ENCODE data around the gene RTL3.

RTL3 gene

DNA sequence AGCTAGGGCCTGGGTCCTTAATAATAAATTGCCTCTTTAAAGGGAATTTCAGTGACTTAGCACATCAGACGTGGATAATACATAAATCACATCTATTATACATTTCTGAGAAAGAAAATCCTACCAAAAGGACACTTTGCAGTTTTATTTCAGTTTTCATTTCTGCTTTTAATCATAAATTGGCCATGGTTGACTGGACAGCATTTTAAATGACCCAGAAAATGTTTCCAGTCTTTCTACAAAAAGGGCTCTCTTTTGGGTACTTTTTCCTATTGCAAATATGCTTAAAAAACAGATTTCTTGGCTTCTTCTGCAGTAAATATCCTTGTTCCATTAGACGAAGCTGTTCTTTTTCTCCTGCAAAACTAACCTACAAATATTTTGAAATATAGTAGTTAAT, 46.9 kb upstream of the RTL3 start:
- Histone ChIP-seq H3K9ac (ENCODE audit: low read depth, low read length) (no peak overlapping the region), H3K36me3 (ENCODE audit: insufficient read depth, low read length) (no peaks in the 10 kb centered on the region), H3K4me1 (ENCODE audit: insufficient read depth, low read length) (peaks cover 3% of the 10 kb centered on the region; the same call in 1 of the 2 replicates), H3K27ac (ENCODE audit: low read length) (no peak overlapping the region), H3K9me3 (ENCODE audit: insufficient read depth, low read length, severe bottlenecking) (no peaks in the 10 kb centered on the region), H3K79me2 (ENCODE audit: insufficient read depth, low read length) (no peaks in the 10 kb centered on the region), H3K27me3 (ENCODE audit: insufficient read depth, low read length, poor library complexity) (no peaks in the 10 kb centered on the region), H4K20me1 (ENCODE audit: insufficient read depth, low read length) (no peaks in the 10 kb centered on the region), H3K4me3 (ENCODE audit: low read depth in 1 of 2, low read length in 2 of 2) (no peak overlapping the region), H2AFZ (ENCODE audit: low read depth, low read length) (no peak overlapping the region), H3K4me2 (ENCODE audit: insufficient read depth, low read length) (no peak overlapping the region)
- DNase-seq (no peak), ATAC-seq (ENCODE audit: insufficient read depth, low read depth) (no peak)
- TF ChIP-seq, protein P1, sequence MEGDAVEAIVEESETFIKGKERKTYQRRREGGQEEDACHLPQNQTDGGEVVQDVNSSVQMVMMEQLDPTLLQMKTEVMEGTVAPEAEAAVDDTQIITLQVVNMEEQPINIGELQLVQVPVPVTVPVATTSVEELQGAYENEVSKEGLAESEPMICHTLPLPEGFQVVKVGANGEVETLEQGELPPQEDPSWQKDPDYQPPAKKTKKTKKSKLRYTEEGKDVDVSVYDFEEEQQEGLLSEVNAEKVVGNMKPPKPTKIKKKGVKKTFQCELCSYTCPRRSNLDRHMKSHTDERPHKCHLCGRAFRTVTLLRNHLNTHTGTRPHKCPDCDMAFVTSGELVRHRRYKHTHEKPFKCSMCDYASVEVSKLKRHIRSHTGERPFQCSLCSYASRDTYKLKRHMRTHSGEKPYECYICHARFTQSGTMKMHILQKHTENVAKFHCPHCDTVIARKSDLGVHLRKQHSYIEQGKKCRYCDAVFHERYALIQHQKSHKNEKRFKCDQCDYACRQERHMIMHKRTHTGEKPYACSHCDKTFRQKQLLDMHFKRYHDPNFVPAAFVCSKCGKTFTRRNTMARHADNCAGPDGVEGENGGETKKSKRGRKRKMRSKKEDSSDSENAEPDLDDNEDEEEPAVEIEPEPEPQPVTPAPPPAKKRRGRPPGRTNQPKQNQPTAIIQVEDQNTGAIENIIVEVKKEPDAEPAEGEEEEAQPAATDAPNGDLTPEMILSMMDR (IDR thresholded peaks at IDR 0.05; ENCODE audit: borderline replicate concordance, extremely low read depth, low read length, poor library complexity, severe bottlenecking), result no peak
- TF ChIP-seq EZH2 (IDR thresholded peaks at IDR 0.05; ENCODE audit: borderline replicate concordance, low read depth, low read length, severe bottlenecking), result no peak

DNA sequence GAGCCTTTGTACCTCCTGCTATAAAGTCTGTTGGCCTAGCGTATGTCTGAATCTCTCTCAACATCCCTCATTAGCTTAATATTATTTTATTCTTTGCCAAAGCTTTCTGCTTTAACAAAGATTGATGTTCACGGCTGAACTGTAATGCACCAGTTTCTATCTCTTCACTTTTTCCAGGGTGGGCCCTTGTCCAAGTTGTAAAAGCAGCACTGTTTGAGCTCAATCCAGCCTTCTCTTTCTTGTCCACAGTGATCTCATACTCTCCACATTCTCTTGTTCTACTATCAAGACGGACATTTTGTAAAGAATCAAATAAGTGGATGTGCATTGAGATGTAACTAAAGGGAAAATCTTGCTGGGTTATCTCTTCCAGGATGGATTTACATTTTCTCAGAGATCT, 34.4 kb upstream of the RTL3 start:
- TF ChIP-seq, protein P1 (IDR thresholded peaks at IDR 0.05; ENCODE audit: borderline replicate concordance, extremely low read depth, low read length, poor library complexity, severe bottlenecking), result no peak
- no peak for TF ChIP-seq EZH2 (IDR thresholded peaks at IDR 0.05; ENCODE audit: borderline replicate concordance, low read depth, low read length, severe bottlenecking)
- Histone ChIP-seq H3K27me3 (ENCODE audit: insufficient read depth, low read length, poor library complexity) (no peaks in the 10 kb centered on the region), H3K9ac (ENCODE audit: low read depth, low read length) (no peak overlapping the region), H4K20me1 (ENCODE audit: insufficient read depth, low read length) (no peaks in the 10 kb centered on the region), H3K4me2 (ENCODE audit: insufficient read depth, low read length) (no peak overlapping the region), H3K27ac (ENCODE audit: low read length) (no peak overlapping the region), H3K36me3 (ENCODE audit: insufficient read depth, low read length) (no peaks in the 10 kb centered on the region), H3K4me1 (ENCODE audit: insufficient read depth, low read length) (no peaks in the 10 kb centered on the region), H3K9me3 (ENCODE audit: insufficient read depth, low read length, severe bottlenecking) (no peaks in the 10 kb centered on the region), H3K79me2 (ENCODE audit: insufficient read depth, low read length) (no peaks in the 10 kb centered on the region), H2AFZ (ENCODE audit: low read depth, low read length) (no peak overlapping the region), H3K4me3 (ENCODE audit: low read depth in 1 of 2, low read length in 2 of 2) (no peak overlapping the region)
- no peak for DNase-seq
- no peak for ATAC-seq (ENCODE audit: insufficient read depth, low read depth)

DNA sequence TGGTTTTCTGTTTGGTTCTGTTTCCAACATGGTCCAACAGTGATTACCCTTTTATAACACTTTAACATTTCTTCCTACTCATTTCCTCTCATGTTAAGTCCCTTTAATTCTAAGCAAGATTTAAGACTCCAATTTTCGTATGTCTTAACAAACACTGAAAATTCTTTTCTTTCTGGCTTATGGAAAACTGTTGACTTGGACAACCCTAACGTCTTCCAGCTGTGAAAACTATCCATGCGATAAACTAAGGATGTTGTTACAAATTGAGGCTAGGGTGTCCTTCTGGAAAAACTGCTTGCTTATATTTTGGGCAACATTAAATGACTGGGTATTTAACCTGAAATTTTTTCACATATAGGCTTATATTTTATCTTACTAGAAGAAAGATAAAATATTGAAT, 33.9 kb upstream of the RTL3 start:
- H3K36me3 ChIP-seq (ENCODE audit: insufficient read depth, low read length), result no peaks in the 10 kb centered on the region
- no peak overlapping the region for H3K4me3 ChIP-seq (ENCODE audit: low read depth in 1 of 2, low read length in 2 of 2)
- TF ChIP-seq EZH2 (IDR thresholded peaks at IDR 0.05; ENCODE audit: borderline replicate concordance, low read depth, low read length, severe bottlenecking), result no peak
- TF ChIP-seq, protein P1 (IDR thresholded peaks at IDR 0.05; ENCODE audit: borderline replicate concordance, extremely low read depth, low read length, poor library complexity, severe bottlenecking), result no peak
- no peak for ATAC-seq (ENCODE audit: insufficient read depth, low read depth)
- H2AFZ ChIP-seq (ENCODE audit: low read depth, low read length), result no peak overlapping the region
- H4K20me1 ChIP-seq (ENCODE audit: insufficient read depth, low read length), result no peaks in the 10 kb centered on the region
- H3K79me2 ChIP-seq (ENCODE audit: insufficient read depth, low read length), result no peaks in the 10 kb centered on the region
- H3K27ac ChIP-seq (ENCODE audit: low read length), result no peak overlapping the region
- H3K4me1 ChIP-seq (ENCODE audit: insufficient read depth, low read length), result no peaks in the 10 kb centered on the region
- DNase-seq, result no peak
- no peak overlapping the region for H3K9ac ChIP-seq (ENCODE audit: low read depth, low read length)
- no peaks in the 10 kb centered on the region for H3K27me3 ChIP-seq (ENCODE audit: insufficient read depth, low read length, poor library complexity)
- no peak overlapping the region for H3K4me2 ChIP-seq (ENCODE audit: insufficient read depth, low read length)
- no peaks in the 10 kb centered on the region for H3K9me3 ChIP-seq (ENCODE audit: insufficient read depth, low read length, severe bottlenecking)

- TF ChIP-seq, protein P1 (IDR thresholded peaks at IDR 0.05; ENCODE audit: borderline replicate concordance, extremely low read depth, low read length, poor library complexity, severe bottlenecking), result no peak
- TF ChIP-seq EZH2 (IDR thresholded peaks at IDR 0.05; ENCODE audit: borderline replicate concordance, low read depth, low read length, severe bottlenecking), result no peak
- DNase-seq, result no peak
Observed at GRCh38 chrX:78687586-78687985, 28.5 kb upstream of the RTL3 start.

More at GRCh38 chrX:78687586-78687985, 28.5 kb upstream of the RTL3 start:
- Histone ChIP-seq H3K27ac (ENCODE audit: low read length) (no peak overlapping the region), H3K36me3 (ENCODE audit: insufficient read depth, low read length) (no peaks in the 10 kb centered on the region), H3K4me3 (ENCODE audit: low read depth in 1 of 2, low read length in 2 of 2) (no peak overlapping the region), H3K4me2 (ENCODE audit: insufficient read depth, low read length) (no peak overlapping the region), H4K20me1 (ENCODE audit: insufficient read depth, low read length) (no peaks in the 10 kb centered on the region), H3K79me2 (ENCODE audit: insufficient read depth, low read length) (no peaks in the 10 kb centered on the region), H3K27me3 (ENCODE audit: insufficient read depth, low read length, poor library complexity) (no peaks in the 10 kb centered on the region), H3K9me3 (ENCODE audit: insufficient read depth, low read length, severe bottlenecking) (no peaks in the 10 kb centered on the region), H2AFZ (ENCODE audit: low read depth, low read length) (no peak overlapping the region), H3K9ac (ENCODE audit: low read depth, low read length) (no peak overlapping the region), H3K4me1 (ENCODE audit: insufficient read depth, low read length) (no peaks in the 10 kb centered on the region)
- no peak for ATAC-seq (ENCODE audit: insufficient read depth, low read depth)
